Measurements from ENCODE around the gene IQCN.

GRCh38 chr19:18300930-18301717 lies 26.9 kb upstream of the IQCN start:
- TF ChIP-seq CTCF (conservative IDR thresholded peaks at IDR 0.05) (no peak), ZFX (IDR thresholded peaks at IDR 0.05) (no peak)

Measured in C4-2B (cell line).